Measurements from ENCODE around the gene LCE3A. TPM values are rescaled to one million over a fixed set of nuclear protein-coding genes. Genes with fewer than 3 reads are reported as not detected.
"Not testable (repeated sequence)": the region's sequence is repeated elsewhere in the genome, so short reads cannot be mapped to it uniquely, and the experiment has no call there.

The LCE3A gene
- not detected for total RNA-seq

GRCh38 chr1:152622803-152623202 is at the start of gene LCE3A:
Gene LCE3A (minus strand): TSS chr1:152623103. CDS start chr1:152623103, 0 bp downstream.
- H3K9me3 ChIP-seq: peaks cover 0 to 12% (median 0%) of the 10 kb centered on the region in 4 donors

GRCh38 chr1:152667648-152668047 is 44.7 kb upstream of the LCE3A start:
- TF ChIP-seq CTCF (IDR thresholded peaks at IDR 0.05) (no peak), POLR2A (IDR thresholded peaks at IDR 0.05) (no peak)

More at GRCh38 chr1:152622803-152623202, at the start of gene LCE3A:
- no peak for TF ChIP-seq CTCF (IDR thresholded peaks at IDR 0.05)
- TF ChIP-seq POLR2A (IDR thresholded peaks at IDR 0.05): no peak
- H3K4me1 ChIP-seq: no peaks in the 10 kb centered on the region
- no peaks in the 10 kb centered on the region for H3K27me3 ChIP-seq
- no peaks in the 10 kb centered on the region for H3K36me3 ChIP-seq
- DNase-seq: no peak
- H3K4me3 ChIP-seq: no peak within 1 kb of the TSS
- no peak within 1 kb of the TSS for H3K27ac ChIP-seq

GRCh38 chr1:152666171-152666570 is 43.3 kb upstream of the LCE3A start:
- H3K4me3 ChIP-seq, DNase-seq, H3K36me3 ChIP-seq, H3K27ac ChIP-seq, H3K27me3 ChIP-seq, H3K4me1 ChIP-seq, H3K9me3 ChIP-seq: not testable (repeated sequence)

More at GRCh38 chr1:152667648-152668047, 44.7 kb upstream of the LCE3A start:
- Histone ChIP-seq H3K36me3 (no peaks in the 10 kb centered on the region), H3K9me3 (no peaks in the 10 kb centered on the region), H3K4me3 (no peak overlapping the region), H3K27ac (no peak overlapping the region), H3K27me3 (no peaks in the 10 kb centered on the region), H3K4me1 (no peaks in the 10 kb centered on the region)
- DNase-seq: no peak

GRCh38 chr1:152663098-152663497 is 40.2 kb upstream of the LCE3A start, which contains the start of gene LCE2D:
Gene LCE2D (plus strand): TSS chr1:152663380. CDS start chr1:152664106, 726 bp downstream.
- no peaks in the 10 kb centered on the region for H3K27me3 ChIP-seq
- no peaks in the 10 kb centered on the region for H3K9me3 ChIP-seq
- no peaks in the 10 kb centered on the region for H3K36me3 ChIP-seq
- no peak within 1 kb of the TSS for H3K4me3 ChIP-seq
- TF ChIP-seq CTCF (IDR thresholded peaks at IDR 0.05) (no peak), POLR2A (IDR thresholded peaks at IDR 0.05) (no peak)
- DNase-seq: no peak
- H3K27ac ChIP-seq: no peak within 1 kb of the TSS
- H3K4me1 ChIP-seq: no peaks in the 10 kb centered on the region

GRCh38 chr1:152658649-152659048 is 35.7 kb upstream of the LCE3A start:
- no peak for TF ChIP-seq CTCF (IDR thresholded peaks at IDR 0.05)
- no peak for TF ChIP-seq POLR2A (IDR thresholded peaks at IDR 0.05)
- no peak for DNase-seq
- Histone ChIP-seq H3K27me3 (no peaks in the 10 kb centered on the region), H3K4me3 (no peak overlapping the region), H3K36me3 (no peaks in the 10 kb centered on the region), H3K27ac (no peak overlapping the region), H3K4me1 (no peaks in the 10 kb centered on the region), H3K9me3 (no peaks in the 10 kb centered on the region)

- Histone ChIP-seq H3K27ac (no peak overlapping the region), H3K36me3 (no peaks in the 10 kb centered on the region), H3K4me1 (no peaks in the 10 kb centered on the region), H3K9me3 (no peaks in the 10 kb centered on the region), H3K4me3 (no peak overlapping the region), H3K27me3 (no peaks in the 10 kb centered on the region)
- no peak for DNase-seq
- TF ChIP-seq POLR2A (IDR thresholded peaks at IDR 0.05): no peak
- no peak for TF ChIP-seq CTCF (IDR thresholded peaks at IDR 0.05)
Measured at GRCh38 chr1:152657677-152658076, 34.8 kb upstream of the LCE3A start.
